HFFc6 (cell line): ENCODE results near the gene PI4K2B. TPM values are rescaled to one million over a fixed set of nuclear protein-coding genes. Genes with fewer than 3 reads are reported as not detected.
"Not testable (repeated sequence)": the region's sequence is repeated elsewhere in the genome, so short reads cannot be mapped to it uniquely, and the experiment has no call there.

Source experiments
- DNase-seq: peaks from one replicate; pipeline ENCODE4 v3.0.0-alpha.2; 2018
- H3K27ac Mint-ChIP-seq: 2 replicates; pipeline ENCODE4 v1.8.0; 2020; ENCODE audit warnings: mild to moderate bottlenecking, mixed read lengths
- H3K27me3 Mint-ChIP-seq: 2 replicates; pipeline ENCODE4 v1.8.0; 2021; ENCODE audit warnings: mild to moderate bottlenecking, moderate library complexity, mixed read lengths; ENCODE audit not compliant: insufficient read depth
- H3K36me3 Mint-ChIP-seq: 2 replicates; pipeline ENCODE4 v1.8.0; 2021; ENCODE audit warnings: low read depth, mixed read lengths
- H3K4me1 Mint-ChIP-seq: 2 replicates; pipeline ENCODE4 v1.8.0; 2020; ENCODE audit warnings: low read depth, mixed read lengths
- H3K4me3 Mint-ChIP-seq: 2 replicates; pipeline ENCODE4 v1.8.0; 2020; ENCODE audit warnings: mild to moderate bottlenecking, moderate library complexity, mixed read lengths
- H3K9me3 Mint-ChIP-seq: 2 replicates; pipeline ENCODE4 v1.8.0; 2020; ENCODE audit warnings: mild to moderate bottlenecking, mixed read lengths
- total RNA-seq, 6 experiments: library from RNA; stranded (reverse); fragmentation: NEBNext Ultra II Directional; extraction: Animal tissue kit (Norgen Biotek cat#: 25700); gene quantifications; 2 replicates in 1 of 6; 3 replicates in 5 of 6; pipeline ENCODE4 v1.2.3, GENCODE V29; 2021
- TF ChIP-seq, protein P1 (sequence below): fragments of 200-600 bp; sonication (generic); IDR thresholded peaks from 2 replicates; pipeline ENCODE4 v1.5.0; 2021; ENCODE audit warnings: antibody characterized with exemption, mild to moderate bottlenecking

Gene PI4K2B
- total RNA-seq, 6 experiments from 2014 or later = 28.3 to 33.8 (median 30.5) TPM

DNA sequence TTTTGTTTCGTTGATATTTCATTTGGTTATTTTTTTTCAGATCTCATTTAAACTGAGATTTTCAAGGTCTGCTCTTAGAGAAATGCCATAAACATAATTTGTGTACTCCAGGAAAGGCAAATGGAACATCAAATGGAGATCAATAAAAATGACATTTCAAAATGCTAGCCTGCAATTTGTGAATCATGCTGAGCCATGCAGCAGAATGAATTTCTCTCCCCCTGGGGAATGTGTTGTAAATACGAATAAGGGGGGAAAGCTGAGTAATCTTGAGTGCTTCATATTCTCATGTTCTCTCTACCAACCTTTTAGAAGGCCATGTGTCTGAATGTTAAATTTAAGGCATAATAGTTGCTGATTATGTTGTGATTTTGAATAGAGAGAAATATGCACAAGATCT lies 86.5 kb downstream of the PI4K2B start:
- peaks cover 27% of the 10 kb centered on the region for H3K36me3 Mint-ChIP-seq

DNA sequence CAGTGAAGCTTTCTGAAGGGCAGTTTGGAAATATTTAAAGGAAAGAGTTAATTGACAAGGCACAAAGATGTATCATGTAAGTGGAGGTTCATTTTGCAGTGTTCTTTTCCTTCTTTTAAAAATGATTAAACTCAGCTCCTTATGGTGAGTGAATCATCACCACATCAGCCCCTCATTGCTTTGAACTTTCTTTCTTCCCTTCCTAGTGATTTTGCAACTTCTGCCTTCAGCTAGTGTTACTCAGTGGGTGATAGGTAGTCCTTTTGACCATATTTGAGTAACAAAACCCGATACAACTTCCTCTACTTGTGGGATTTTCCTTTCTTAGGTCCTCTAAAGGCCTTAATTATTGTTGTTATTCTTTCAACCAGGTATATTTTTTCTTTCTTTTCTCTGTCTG lies 86.9 kb downstream of the PI4K2B start:
- Mint-ChIP-seq H3K27ac (peak overlapping the region; percentile 90), H3K9me3 (no peaks in the 10 kb centered on the region), H3K4me1 (peaks cover 47% of the 10 kb centered on the region), H3K27me3 (peaks cover 2% of the 10 kb centered on the region; the same call in 1 of the 2 replicates), H3K4me3 (peak overlapping the region; percentile 61), H3K36me3 (peaks cover 23% of the 10 kb centered on the region)
- TF ChIP-seq, protein P1, sequence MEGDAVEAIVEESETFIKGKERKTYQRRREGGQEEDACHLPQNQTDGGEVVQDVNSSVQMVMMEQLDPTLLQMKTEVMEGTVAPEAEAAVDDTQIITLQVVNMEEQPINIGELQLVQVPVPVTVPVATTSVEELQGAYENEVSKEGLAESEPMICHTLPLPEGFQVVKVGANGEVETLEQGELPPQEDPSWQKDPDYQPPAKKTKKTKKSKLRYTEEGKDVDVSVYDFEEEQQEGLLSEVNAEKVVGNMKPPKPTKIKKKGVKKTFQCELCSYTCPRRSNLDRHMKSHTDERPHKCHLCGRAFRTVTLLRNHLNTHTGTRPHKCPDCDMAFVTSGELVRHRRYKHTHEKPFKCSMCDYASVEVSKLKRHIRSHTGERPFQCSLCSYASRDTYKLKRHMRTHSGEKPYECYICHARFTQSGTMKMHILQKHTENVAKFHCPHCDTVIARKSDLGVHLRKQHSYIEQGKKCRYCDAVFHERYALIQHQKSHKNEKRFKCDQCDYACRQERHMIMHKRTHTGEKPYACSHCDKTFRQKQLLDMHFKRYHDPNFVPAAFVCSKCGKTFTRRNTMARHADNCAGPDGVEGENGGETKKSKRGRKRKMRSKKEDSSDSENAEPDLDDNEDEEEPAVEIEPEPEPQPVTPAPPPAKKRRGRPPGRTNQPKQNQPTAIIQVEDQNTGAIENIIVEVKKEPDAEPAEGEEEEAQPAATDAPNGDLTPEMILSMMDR = no peak
- peak; percentile 82 for DNase-seq

More for the DNA sequence above, 86.5 kb downstream of the PI4K2B start:
- DNase-seq = peak; percentile 25
- TF ChIP-seq, protein P1 = no peak
- Mint-ChIP-seq H3K4me3 (peak overlapping the region; percentile 61), H3K4me1 (peaks cover 47% of the 10 kb centered on the region), H3K9me3 (no peaks in the 10 kb centered on the region), H3K27me3 (peaks cover 2% of the 10 kb centered on the region; the same call in 1 of the 2 replicates), H3K27ac (peak overlapping the region; percentile 90)

DNA sequence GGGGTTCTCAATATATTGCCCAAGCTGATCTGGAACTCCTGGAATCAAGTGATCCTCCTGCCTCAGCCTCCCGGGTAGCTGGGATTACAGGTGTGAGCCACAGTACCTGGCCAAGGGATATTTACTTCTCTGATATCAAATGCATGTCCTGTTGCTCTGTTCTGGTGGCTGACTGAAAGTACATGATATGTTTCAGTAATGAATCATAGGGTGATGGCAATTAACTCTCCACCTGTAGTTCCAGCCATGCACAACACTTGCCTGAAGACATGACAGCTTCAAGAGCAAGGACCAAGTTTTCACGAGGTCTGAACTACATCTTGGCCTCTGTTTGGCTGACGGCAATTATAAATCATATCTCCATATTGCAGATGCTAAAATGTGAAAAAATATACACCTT lies 87.9 kb downstream of the PI4K2B start:
- Mint-ChIP-seq H3K27me3 (peaks cover 2% of the 10 kb centered on the region; the same call in 1 of the 2 replicates), H3K27ac (peak overlapping the region; percentile 90), H3K4me1 (peaks cover 39% of the 10 kb centered on the region), H3K36me3 (peaks cover 15% of the 10 kb centered on the region), H3K9me3 (no peaks in the 10 kb centered on the region), H3K4me3 (peak overlapping the region; percentile 28; the same call in 1 of the 2 replicates)
- no peak for DNase-seq
- TF ChIP-seq, protein P1 = no peak

DNA sequence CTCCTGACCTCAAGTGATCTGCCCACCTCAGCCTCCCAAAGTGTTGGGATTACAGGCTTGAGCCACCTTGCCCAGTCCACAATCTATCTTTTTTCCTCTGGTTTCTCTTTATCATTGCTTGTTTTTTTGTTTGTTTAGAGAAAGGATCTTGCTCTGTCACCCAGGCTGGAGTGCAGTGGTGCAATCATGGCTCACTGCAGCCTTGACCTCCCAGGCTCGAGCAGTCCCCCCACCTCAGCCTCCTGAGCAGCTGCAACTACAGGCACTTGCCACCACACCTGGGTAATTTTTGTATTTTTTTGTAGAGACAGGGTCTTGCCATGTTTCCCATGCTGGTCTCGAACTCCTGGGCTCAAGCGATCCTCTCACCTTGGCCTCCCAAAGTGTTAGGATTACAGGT lies 94.6 kb downstream of the PI4K2B start:
- not testable (repeated sequence) for DNase-seq, H3K27me3 Mint-ChIP-seq, H3K9me3 Mint-ChIP-seq, H3K36me3 Mint-ChIP-seq, H3K4me3 Mint-ChIP-seq, H3K27ac Mint-ChIP-seq
- H3K4me1 Mint-ChIP-seq = peaks cover 32% of the 10 kb centered on the region; the same call in 1 of the 2 replicates

Other genes starting within 250 kb of the PI4K2B start
- not detected for gene LGI2, start 203.1 kb upstream of the PI4K2B start, total RNA-seq
- gene SEPSECS, start 73.6 kb upstream of the PI4K2B start, total RNA-seq = 1 to 10 TPM; 4.5 to 6.2 (median 5.4) TPM
- gene ZCCHC4, start 78.7 kb downstream of the PI4K2B start, total RNA-seq = 10 to 100 TPM in 1 of 6 experiments, 1 to 10 TPM in 5; 8.3 to 11.0 (median 9.1) TPM
- gene ANAPC4, start 143.2 kb downstream of the PI4K2B start, total RNA-seq = 10 to 100 TPM; 15.0 to 20.6 (median 17.2) TPM